H4 (cell line): Measurements from ENCODE around the gene LCK. TPM values are rescaled to one million over a fixed set of nuclear protein-coding genes. Genes with fewer than 3 reads are reported as not detected.

Source experiments
- DNase-seq: peaks from one replicate; pipeline ENCODE4 v3.0.0-alpha.2; 2015; ENCODE audit warnings: low spot score
- total RNA-seq: library from RNA; depleted of rRNA; stranded (reverse); fragments of >200 nt; shearing (Covaris generic); gene quantifications from 2 replicates; pipeline ENCODE4 v1.2.3, GENCODE V29; 2014; rRNA removed

LCK gene
- total RNA-seq, 1 experiment from 2014 or later, result not detected

GRCh38 chr1:32318127-32318869 lies 67.2 kb downstream of the LCK start:
- no peak for DNase-seq

GRCh38 chr1:32321712-32322291 lies 70.7 kb downstream of the LCK start:
- DNase-seq, result no peak

GRCh38 chr1:32327204-32327603 lies 76.1 kb downstream of the LCK start:
- DNase-seq, result no peak

- DNase-seq, result no peak
These were observed 78.9 kb downstream of the LCK start for GRCh38 chr1:32329931-32330466.

GRCh38 chr1:32330558-32331151 lies 79.6 kb downstream of the LCK start:
- no peak for DNase-seq

GRCh38 chr1:32331549-32331948 lies 80.5 kb downstream of the LCK start:
- DNase-seq, result no peak

GRCh38 chr1:32332290-32333079 lies 81.4 kb downstream of the LCK start:
- no peak for DNase-seq

- no peak for DNase-seq
These were observed 82.3 kb downstream of the LCK start for GRCh38 chr1:32333251-32333963.

GRCh38 chr1:32334274-32334861 lies 83.3 kb downstream of the LCK start:
- DNase-seq, result no peak

- no peak for DNase-seq
These were observed 83.9 kb downstream of the LCK start for GRCh38 chr1:32334864-32335534.

- no peak for DNase-seq
These were observed 84.4 kb downstream of the LCK start for GRCh38 chr1:32335535-32335789.

Other genes with a start within 250 kb of the LCK start
- 67.7 and 75.3 TPM in 2 replicates for gene KHDRBS1, start 237.4 kb upstream of the LCK start, total RNA-seq
- gene TMEM39B, start 178.3 kb upstream of the LCK start, total RNA-seq, result 8.3 and 10.2 TPM in 2 replicates
- 33.8 and 33.9 TPM in 2 replicates for gene KPNA6, start 143.2 kb upstream of the LCK start, total RNA-seq
- gene TXLNA, start 71.6 kb upstream of the LCK start, total RNA-seq, result 47.5 and 50.4 TPM in 2 replicates
- gene CCDC28B, start 50.7 kb upstream of the LCK start, total RNA-seq, result 25.1 and 36.3 TPM in 2 replicates
- 2.6 and 4.3 TPM in 2 replicates for gene IQCC, start 45.6 kb upstream of the LCK start, total RNA-seq
- gene DCDC2B, start 42.2 kb upstream of the LCK start, total RNA-seq, result not detected in 2 replicates
- 3.5 and 8.1 TPM in 2 replicates for gene TMEM234, start 28.9 kb upstream of the LCK start, total RNA-seq
- 619 and 664 TPM in 2 replicates for gene EIF3I, start 28.9 kb upstream of the LCK start, total RNA-seq
- 0.56 TPM in 1 of 2 replicates, not detected in the other for gene FAM167B, start 4.0 kb upstream of the LCK start, total RNA-seq
- 115 and 126 TPM in 2 replicates for gene HDAC1, start 40.8 kb downstream of the LCK start, total RNA-seq
- 102 and 133 TPM in 2 replicates for gene MARCKSL1, start 85.0 kb downstream of the LCK start, total RNA-seq
- gene FAM229A, start 111.2 kb downstream of the LCK start, total RNA-seq, result 0.12 and 0.16 TPM in 2 replicates
- gene TSSK3, start 111.3 kb downstream of the LCK start, total RNA-seq, result 0.08 and 0.90 TPM in 2 replicates
- gene BSDC1, start 143.2 kb downstream of the LCK start, total RNA-seq, result 47.0 and 47.5 TPM in 2 replicates
- 0.02 TPM in 1 of 2 replicates, not detected in the other for gene ZBTB8B, start 213.8 kb downstream of the LCK start, total RNA-seq